Natural killer cell (primary cell): Measurements from ENCODE around the gene CLEC10A. TPM values are rescaled to one million over a fixed set of nuclear protein-coding genes. Genes with fewer than 3 reads are reported as not detected.

Experiments
- ATAC-seq, 3 donors: fragments of 150-1000 bp in 2 of 3; fragments of 200-7000 bp in 1 of 3; cut with Tn5 transposase; 1 replicate in 1 of 3; 2 replicates in 2 of 3; pipeline ENCODE4 v1.10.0; 2021; ENCODE audit warnings: mild to moderate bottlenecking in 2 of 3, moderate library complexity in 2 of 3
- DNase-seq, 2 donors: peaks; one replicate each; pipeline versions ENCODE4 v3.0.0 to v3.0.0-alpha.2; 2013 to 2021; ENCODE audit warnings: mixed read lengths in 1 of 2
- H3K27ac ChIP-seq: one replicate; pipeline ENCODE4 v1.5.1; 2013; ENCODE audit warnings: mild to moderate bottlenecking, low read length
- H3K27me3 ChIP-seq: one replicate; pipeline ENCODE4 v1.6.1; 2013; ENCODE audit warnings: low read length; ENCODE audit not compliant: control insufficient read depth, insufficient read depth
- H3K36me3 ChIP-seq: one replicate; pipeline ENCODE4 v1.6.1; 2013; ENCODE audit warnings: low read length; ENCODE audit not compliant: control insufficient read depth, insufficient read depth
- H3K4me1 ChIP-seq: one replicate; pipeline ENCODE4 v1.6.1; 2013; ENCODE audit warnings: low read length; ENCODE audit not compliant: control insufficient read depth, insufficient read depth
- H3K4me3 ChIP-seq: one replicate; pipeline ENCODE4 v1.5.1; 2013; ENCODE audit warnings: low read length
- H3K9me3 ChIP-seq: one replicate; pipeline ENCODE4 v1.6.1; 2013; ENCODE audit warnings: low read length; ENCODE audit not compliant: control insufficient read depth, insufficient read depth
- H3K27ac Mint-ChIP-seq, 2 donors: one replicate each; pipeline ENCODE4 v1.8.0; 2022; ENCODE audit warnings: mild to moderate bottlenecking in 2 of 2, mixed read lengths in 2 of 2, moderate library complexity in 1 of 2
- H3K27me3 Mint-ChIP-seq, 2 donors: one replicate each; pipeline ENCODE4 v1.8.0; 2022; ENCODE audit warnings: low read depth in 2 of 2, mixed read lengths in 2 of 2
- H3K36me3 Mint-ChIP-seq: one replicate; pipeline ENCODE4 v1.8.0; 2022; ENCODE audit warnings: mixed read lengths
- H3K4me1 Mint-ChIP-seq, 2 donors: one replicate each; pipeline ENCODE4 v1.8.0; 2022; ENCODE audit warnings: mixed read lengths in 2 of 2
- H3K4me3 Mint-ChIP-seq: one replicate; pipeline ENCODE4 v1.8.0; 2022; ENCODE audit warnings: mild to moderate bottlenecking, moderate library complexity, mixed read lengths
- H3K9me3 Mint-ChIP-seq, 2 donors: one replicate each; pipeline ENCODE4 v1.8.0; 2022; ENCODE audit warnings: mixed read lengths in 2 of 2
- CTCF ChIP-seq: fragments of 200-600 bp; IDR thresholded peaks from one replicate; pipeline ENCODE4 v1.8.0; 2022; ENCODE audit warnings: antibody characterized with exemption
- WGBS: methylation state at CpG from one replicate; pipeline ENCODE4 v1.1.7; 2013; ENCODE audit warnings: missing lambda C conversion rate; ENCODE audit not compliant: insufficient coverage; 5-methylcytosine and 5-hydroxymethylcytosine counted together
- intact Hi-C: fragments of 100-400 bp; cut with micrococcal nuclease; formaldehyde crosslinking; loops from one replicate; pipeline ENCODE4 v1.14.2; 2022
- total RNA-seq, 4 donors: library from RNA; stranded (reverse); fragments of 120-200 nt in 1 of 4; gene quantifications; one replicate each; pipeline versions ENCODE4 v1.2.3 to v1.2.4, GENCODE V29; 2013 to 2022

CLEC10A gene
- total RNA-seq, 3 donors from 2014 or later (not counting 1 experiment from before 2014, with no cell fraction given), result 0.54 to 2.2 (median 1.8) TPM

- H3K27ac ChIP-seq, result no peak overlapping the region
- H3K27ac Mint-ChIP-seq, result peak overlapping the region; percentile 85 to 90
- H3K27me3 Mint-ChIP-seq, result peaks cover 0 to 7% of the 10 kb centered on the region in 2 donors
- no peaks in the 10 kb centered on the region for H3K9me3 ChIP-seq
- H3K4me1 ChIP-seq, result peaks cover 43% of the 10 kb centered on the region
- intact Hi-C loops, result loop anchor here (1.0 to 5.0 kb wide), 3 partner anchors 37 to 247 kb away; partner anchors contain the start of genes CLEC10A and YBX2
- H3K36me3 Mint-ChIP-seq, result no peaks in the 10 kb centered on the region
- H3K4me3 ChIP-seq, result no peak overlapping the region
- no peaks in the 10 kb centered on the region for H3K9me3 Mint-ChIP-seq
- 30% methylated on average over 3 of the region's 5 CpGs for WGBS
- H3K36me3 ChIP-seq, result no peaks in the 10 kb centered on the region
- H3K4me3 Mint-ChIP-seq, result peak overlapping the region; percentile 87
- H3K4me1 Mint-ChIP-seq, result peaks cover 26 to 45% of the 10 kb centered on the region in 2 donors
- DNase-seq (peak in 1 of 2 donors; percentile 90), ATAC-seq (peak; percentile 28 to 49 (median 33))
- peak; percentile 81 for TF ChIP-seq CTCF
- peaks cover 6% of the 10 kb centered on the region for H3K27me3 ChIP-seq
Observed at GRCh38 chr17:7045492-7046126, 34.4 kb downstream of the CLEC10A start.

GRCh38 chr17:7043497-7044198 is 36.4 kb downstream of the CLEC10A start, which contains the start of gene SLC16A11:
SLC16A11 (minus strand) TSS chr17:7044092; CDS start chr17:7043513, 579 bp downstream.
- peak within 1 kb of the TSS; percentile 46 for H3K4me3 ChIP-seq
- peaks cover 27 to 51% of the 10 kb centered on the region in 2 donors for H3K4me1 Mint-ChIP-seq
- H3K27me3 Mint-ChIP-seq, result peaks cover 0 to 7% of the 10 kb centered on the region in 2 donors
- peaks cover 43% of the 10 kb centered on the region for H3K4me1 ChIP-seq
- H3K36me3 Mint-ChIP-seq, result no peaks in the 10 kb centered on the region
- intact Hi-C loops, result no loop called here
- peak; percentile 8 to 25 (median 22) for ATAC-seq
- peak within 1 kb of the TSS; percentile 75 for H3K27ac ChIP-seq
- TF ChIP-seq CTCF, result no peak
- no peaks in the 10 kb centered on the region for H3K36me3 ChIP-seq
- peak within 1 kb of the TSS; percentile 84 for H3K4me3 Mint-ChIP-seq
- no peaks in the 10 kb centered on the region for H3K9me3 Mint-ChIP-seq
- no peaks in the 10 kb centered on the region for H3K9me3 ChIP-seq
- peak in 1 of 2 donors; percentile 52 for DNase-seq
- peaks cover 6% of the 10 kb centered on the region for H3K27me3 ChIP-seq
- peak within 1 kb of the TSS; percentile 76 to 90 for H3K27ac Mint-ChIP-seq
- WGBS, result 6% methylated on average over 56 of the region's 58 CpGs

GRCh38 chr17:7043182-7043496 is 36.9 kb downstream of the CLEC10A start:
- DNase-seq (no peak), ATAC-seq (peak; percentile 8 to 33 (median 15))
- H3K4me1 ChIP-seq, result peaks cover 43% of the 10 kb centered on the region
- no peaks in the 10 kb centered on the region for H3K36me3 ChIP-seq
- TF ChIP-seq CTCF, result no peak
- peak overlapping the region; percentile 75 for H3K27ac ChIP-seq
- H3K27me3 ChIP-seq, result peaks cover 6% of the 10 kb centered on the region
- 5% methylated on average over 21 of the region's 21 CpGs for WGBS
- peak overlapping the region; percentile 76 to 90 for H3K27ac Mint-ChIP-seq
- intact Hi-C loops, result no loop called here
- peaks cover 0 to 7% of the 10 kb centered on the region in 2 donors for H3K27me3 Mint-ChIP-seq
- no peaks in the 10 kb centered on the region for H3K9me3 Mint-ChIP-seq
- H3K4me3 ChIP-seq, result peak overlapping the region; percentile 46
- H3K4me1 Mint-ChIP-seq, result peaks cover 32 to 56% of the 10 kb centered on the region in 2 donors
- no peaks in the 10 kb centered on the region for H3K9me3 ChIP-seq
- H3K4me3 Mint-ChIP-seq, result peak overlapping the region; percentile 84
- H3K36me3 Mint-ChIP-seq, result no peaks in the 10 kb centered on the region
